GM18517 (cell line): ENCODE measurements around the gene RAP2A.

Source experiments
- ATAC-seq: cut with Tn5 transposase; IDR thresholded peaks from one replicate; pipeline ENCODE4 v1.9.1; 2021; ENCODE audit warnings: mild to moderate bottlenecking, moderate library complexity; ENCODE audit not compliant: unreplicated experiment

RAP2A gene

DNA sequence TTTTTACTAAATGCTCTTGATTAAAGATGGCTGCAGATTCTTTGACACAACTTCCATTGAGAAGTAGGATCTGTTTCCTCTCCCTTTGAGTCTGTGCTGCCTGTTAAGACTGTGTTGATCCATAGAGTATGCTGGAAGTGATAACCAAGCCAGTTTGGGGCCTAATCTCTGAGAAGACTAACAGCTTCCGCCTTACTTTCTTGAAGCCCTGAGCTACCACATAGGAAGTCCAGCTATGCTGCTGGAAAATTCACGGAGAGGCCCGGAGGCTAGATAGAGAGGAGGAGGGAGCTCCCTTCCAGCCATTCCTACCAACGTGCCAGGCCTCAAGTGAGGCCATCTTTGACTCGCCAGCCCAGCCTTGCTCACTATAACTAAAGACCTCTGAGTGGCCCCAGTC lies 12.5 kb downstream of the RAP2A start:
- ATAC-seq, result no peak

GRCh38 chr13:97448503-97449251 lies 14.7 kb downstream of the RAP2A start:
- peak; percentile 54 for ATAC-seq

DNA sequence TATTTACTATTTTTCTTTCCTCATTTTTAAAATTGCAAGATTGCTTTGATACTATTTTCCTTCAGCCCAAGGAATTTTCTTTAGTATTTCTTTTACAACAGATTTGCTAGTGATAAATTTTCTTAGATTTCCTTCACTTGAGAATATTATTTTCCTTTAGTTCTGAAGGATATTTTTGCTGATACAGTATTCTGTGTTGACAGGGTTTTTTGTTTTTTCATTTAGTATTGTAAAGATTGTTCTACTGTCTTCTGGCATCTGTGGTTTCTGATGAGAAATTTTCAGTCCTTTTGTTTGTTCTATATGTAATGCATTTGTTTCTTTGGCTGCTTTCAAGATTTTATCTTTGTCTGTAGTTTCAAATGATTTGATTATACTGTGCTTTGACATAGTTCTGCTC lies 20.7 kb downstream of the RAP2A start:
- no peak for ATAC-seq

GRCh38 chr13:97456047-97456446 lies 22.1 kb downstream of the RAP2A start:
- ATAC-seq, result no peak

DNA sequence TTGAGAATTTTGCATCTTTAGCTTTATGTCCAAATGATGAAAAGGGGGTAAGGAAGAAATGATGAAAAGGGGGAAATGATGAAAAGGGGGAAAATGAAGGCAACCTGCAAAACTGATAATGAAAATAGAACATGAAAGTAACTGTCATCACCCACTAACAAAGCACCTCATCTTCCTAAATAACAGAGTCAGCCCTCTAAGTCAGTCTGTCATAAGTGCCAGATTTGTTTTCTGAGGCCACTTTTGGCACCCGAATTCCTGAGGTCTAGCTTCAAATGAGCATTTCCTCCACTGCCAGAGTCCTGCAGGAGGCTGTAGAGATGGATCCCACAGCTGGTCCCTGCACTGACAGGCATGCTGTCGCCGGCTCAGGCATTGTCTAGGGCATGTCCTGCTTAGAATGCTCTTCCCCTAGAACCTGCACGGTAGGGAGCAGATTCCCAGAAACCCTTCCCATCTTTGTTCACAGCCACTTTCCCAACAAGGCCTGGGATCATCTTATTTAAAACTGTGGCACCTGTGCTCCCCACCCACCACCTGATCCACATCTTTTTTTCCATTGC lies 25.3 kb downstream of the RAP2A start:
- peak; percentile 36 for ATAC-seq

- ATAC-seq, result peak; percentile 94
Measured at GRCh38 chr13:97460004-97460775, 26.2 kb downstream of the RAP2A start.

DNA sequence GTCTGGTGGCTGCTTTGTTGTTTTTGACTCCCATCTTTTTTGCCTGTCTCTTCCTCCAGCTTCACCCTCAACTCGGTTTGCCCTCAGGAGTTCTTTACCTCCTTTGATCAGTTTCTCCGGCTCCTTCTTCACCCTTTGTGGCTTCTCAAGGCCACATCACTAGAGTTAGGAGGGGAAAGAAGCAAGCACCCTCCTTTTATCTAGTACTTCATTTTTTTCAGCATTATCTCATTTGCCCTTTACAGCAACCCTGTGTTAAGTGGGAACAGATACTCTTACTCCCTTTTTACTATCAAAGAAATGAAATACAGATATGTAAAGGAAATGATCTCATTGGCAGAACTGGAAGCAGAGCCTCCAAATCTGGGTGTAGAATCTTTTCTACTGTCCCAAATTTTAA lies 26.9 kb downstream of the RAP2A start:
- ATAC-seq, result no peak

- no peak for ATAC-seq
Measured at GRCh38 chr13:97464561-97464960, 30.6 kb downstream of the RAP2A start.

DNA sequence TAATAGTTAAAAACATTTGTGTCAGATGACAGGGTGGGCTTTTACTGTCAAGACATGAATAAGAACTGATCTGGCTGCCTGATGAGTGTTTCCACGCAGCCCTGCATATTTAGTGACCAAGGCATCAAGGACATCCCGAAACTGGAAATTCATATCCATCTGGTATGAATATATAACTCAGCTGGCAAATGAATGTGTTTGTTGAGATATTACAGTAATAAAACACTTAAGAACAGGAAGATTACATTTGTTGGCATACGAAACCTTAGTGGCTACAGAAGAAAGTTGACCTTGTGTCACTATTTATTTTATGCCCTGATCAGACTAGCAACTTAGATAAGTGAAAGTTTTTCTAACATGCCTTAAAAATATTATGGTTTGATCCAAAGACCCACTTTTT lies 32.8 kb downstream of the RAP2A start:
- ATAC-seq, result no peak

DNA sequence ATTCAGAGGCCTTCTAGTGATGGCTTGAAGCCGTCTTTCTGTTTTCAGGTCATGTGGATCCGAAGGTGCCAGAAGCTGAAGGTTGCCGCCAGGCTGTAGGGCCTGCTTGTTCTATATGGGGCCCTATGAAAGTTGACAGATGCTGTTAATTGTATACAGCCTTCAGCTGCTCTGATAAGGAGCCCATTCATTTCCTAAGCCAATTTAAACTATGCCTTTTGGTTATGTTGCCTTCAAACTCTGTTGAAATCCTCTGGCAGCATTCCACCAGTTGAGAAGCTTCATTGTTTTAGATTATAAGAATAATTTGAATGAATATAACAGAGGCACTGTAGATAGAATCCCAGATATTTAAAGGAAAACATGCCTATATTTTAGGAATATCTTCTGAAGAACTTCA lies 34.4 kb downstream of the RAP2A start:
- no peak for ATAC-seq

GRCh38 chr13:97471711-97472110 lies 37.7 kb downstream of the RAP2A start:
- no peak for ATAC-seq

GRCh38 chr13:97474349-97474980 lies 40.5 kb downstream of the RAP2A start:
- ATAC-seq, result no peak

GRCh38 chr13:97475011-97475410 lies 41.0 kb downstream of the RAP2A start:
- ATAC-seq, result no peak

DNA sequence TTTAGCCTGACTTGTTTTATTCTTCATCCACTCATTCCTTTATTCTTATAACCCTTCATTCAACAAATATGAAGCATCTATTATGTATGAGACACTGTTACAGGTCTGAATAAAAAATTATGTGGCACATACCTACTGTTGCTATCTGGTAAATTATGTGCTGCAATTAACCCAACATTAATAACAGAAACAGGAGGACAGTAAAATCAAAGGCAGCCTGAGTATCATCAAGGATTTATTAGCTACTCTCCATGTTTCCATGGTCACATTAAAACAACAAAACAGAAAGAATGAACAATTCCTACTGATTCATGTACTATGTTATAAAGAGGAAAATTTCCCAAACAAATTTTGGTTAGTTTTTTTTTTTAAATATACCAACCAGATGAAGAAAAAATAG lies 43.9 kb downstream of the RAP2A start:
- no peak for ATAC-seq

DNA sequence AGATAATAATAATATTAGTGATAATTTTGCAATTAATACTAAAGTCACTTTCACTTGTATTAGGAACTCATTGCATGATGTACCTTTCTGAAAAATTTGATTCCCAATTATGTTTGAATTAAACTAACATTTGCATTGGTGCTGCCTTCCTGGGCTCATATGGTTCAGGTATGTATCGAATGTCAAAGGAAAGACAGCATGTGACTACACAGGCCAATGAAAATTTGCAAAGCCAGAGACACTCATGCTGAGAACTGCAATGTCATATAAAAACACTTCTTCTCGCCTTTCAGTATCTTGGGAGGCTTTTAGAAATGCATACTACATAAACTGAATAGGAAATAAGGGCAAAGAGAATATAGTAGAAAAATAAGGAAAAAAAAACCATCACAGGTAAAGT lies 44.3 kb downstream of the RAP2A start:
- ATAC-seq, result no peak

- ATAC-seq, result no peak
Measured at GRCh38 chr13:97483465-97483864, 49.5 kb downstream of the RAP2A start.

GRCh38 chr13:97484301-97484700 lies 50.3 kb downstream of the RAP2A start:
- no peak for ATAC-seq

DNA sequence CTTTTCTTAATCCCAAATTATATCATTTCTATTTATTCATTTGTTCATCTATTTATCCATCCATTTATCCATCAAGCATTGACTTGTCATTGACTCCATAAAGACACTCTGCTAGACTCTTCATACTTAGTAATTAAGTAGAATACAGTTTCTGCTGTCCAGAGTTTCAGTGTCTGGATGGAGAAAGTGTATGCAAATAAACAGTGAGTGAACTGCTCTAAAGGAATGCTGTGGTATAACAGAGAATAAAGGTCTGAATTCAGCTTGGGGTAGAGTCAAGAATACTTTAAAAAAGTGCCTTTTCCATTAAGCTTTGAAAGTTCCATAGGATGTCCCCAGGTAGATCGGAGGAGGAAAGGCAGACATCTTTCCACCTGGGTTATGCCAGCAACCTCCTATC lies 51.4 kb downstream of the RAP2A start:
- ATAC-seq, result no peak

- no peak for ATAC-seq
Measured at GRCh38 chr13:97490702-97491307, 56.8 kb downstream of the RAP2A start.

DNA sequence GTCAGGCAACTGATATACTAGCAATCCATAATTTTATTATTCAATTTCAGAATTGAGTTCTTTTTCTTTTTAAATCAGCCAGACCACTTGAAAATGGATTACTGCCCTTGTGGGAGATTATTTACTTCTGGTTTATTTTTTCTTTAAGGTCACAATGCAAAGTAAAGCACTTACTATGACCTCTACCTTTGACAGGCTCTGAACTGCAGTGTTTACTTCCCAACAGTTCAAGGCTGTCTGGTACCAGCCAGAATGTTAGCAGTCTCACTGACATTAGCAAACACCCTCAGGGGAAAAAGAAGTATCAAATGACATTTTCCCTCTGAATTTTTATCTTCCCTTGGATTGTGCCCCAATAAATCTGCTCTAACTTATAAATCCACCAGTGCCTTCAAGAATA lies 57.5 kb downstream of the RAP2A start:
- ATAC-seq, result no peak

- no peak for ATAC-seq
Measured at GRCh38 chr13:97492257-97492656, 58.3 kb downstream of the RAP2A start.
